ENCODE measurements around the gene CAMK2G. TPM values are rescaled to one million over a fixed set of nuclear protein-coding genes. Genes with fewer than 3 reads are reported as not detected.

The CAMK2G gene
- total and polyA plus RNA-seq, 11 donors = 8.0 to 18.6 (median 14.5) TPM

GRCh38 chr10:73910764-73911552, 36.6 kb upstream of the CAMK2G start, which contains the start of gene PLAU:
Gene PLAU (plus strand): TSS chr10:73911132. CDS start chr10:73911556, 424 bp downstream.
- Histone ChIP-seq H3K27ac (peak within 1 kb of the TSS; percentile 71 to 96 (median 87)), H3K27me3 (no peaks in the 10 kb centered on the region), H3K9me3 (no peaks in the 10 kb centered on the region), H3K36me3 (peaks cover 0 to 34% (median 18%) of the 10 kb centered on the region in 9 donors), H3K4me1 (peaks cover 0 to 98% (median 56%) of the 10 kb centered on the region in 12 donors), H3K4me3 (peak within 1 kb of the TSS; percentile 55 to 95 (median 76))
- WGBS, 4 donors = 0 to 1% (median 1%) methylated on average over 20 to 74 of the region's 74 CpGs
- intact Hi-C loops (cut with DNase I) = loop anchor here in 3 of 10 donors (2.0 kb wide), 2 partner anchors 22 to 24 kb away; no protein-coding TSS in a partner anchor
- TF ChIP-seq POLR2A (IDR thresholded peaks at IDR 0.05) = peak in 1 of 2 donors; percentile 79
- no peak for TF ChIP-seq CTCF (IDR thresholded peaks at IDR 0.05)
- DNase-seq = peak; percentile 62 to 87 (median 74)
- peak in 3 of 4 donors; percentile 41 to 56 (median 47) for ATAC-seq

- ATAC-seq = no peak
- DNase-seq = no peak
- TF ChIP-seq CTCF (IDR thresholded peaks at IDR 0.05) (peak in 1 of 12 donors; percentile 8), POLR2A (IDR thresholded peaks at IDR 0.05) (no peak)
- Histone ChIP-seq H3K27ac (peak overlapping the region; percentile 10 to 96 (median 87)), H3K9me3 (no peaks in the 10 kb centered on the region), H3K4me1 (peaks cover 0 to 96% (median 56%) of the 10 kb centered on the region in 12 donors), H3K36me3 (peaks cover 0 to 28% (median 12%) of the 10 kb centered on the region in 9 donors), H3K4me3 (peak overlapping the region; percentile 55 to 95 (median 76)), H3K27me3 (no peaks in the 10 kb centered on the region)
- WGBS, 4 donors = 21 to 37% (median 23%) methylated on average over 5 to 9 of the region's 9 CpGs
- intact Hi-C loops (cut with DNase I) = loop anchor here in 3 of 10 donors (2.0 kb wide), 2 partner anchors 22 to 24 kb away; no protein-coding TSS in a partner anchor
Observed at GRCh38 chr10:73910401-73910763, 36.0 kb upstream of the CAMK2G start.

- peaks cover 0 to 20% (median 6%) of the 10 kb centered on the region in 9 donors for H3K36me3 ChIP-seq
- peaks cover 0 to 88% (median 53%) of the 10 kb centered on the region in 12 donors for H3K4me1 ChIP-seq
- H3K27me3 ChIP-seq = no peaks in the 10 kb centered on the region
- DNase-seq (no peak), ATAC-seq (no peak)
- intact Hi-C loops (cut with DNase I) = loop anchor here in 4 of 10 donors (2.0 kb wide), 4 partner anchors 23 to 27 kb away; no protein-coding TSS in a partner anchor
- peak overlapping the region in 11 of 12 donors; percentile 19 to 96 (median 87) for H3K27ac ChIP-seq
- 72 to 90% (median 84%) methylated on average over 4 of the region's 4 CpGs for WGBS, 4 donors
- TF ChIP-seq POLR2A (IDR thresholded peaks at IDR 0.05) (no peak), CTCF (IDR thresholded peaks at IDR 0.05) (no peak)
- H3K9me3 ChIP-seq = no peaks in the 10 kb centered on the region
- peak overlapping the region in 6 of 12 donors; percentile 11 to 85 (median 72) for H3K4me3 ChIP-seq
Observed at GRCh38 chr10:73909540-73910115, 35.3 kb upstream of the CAMK2G start.

Data from heart left ventricle (tissue), 16 donors.